ENCODE measurements around the gene IL3RA.

DNA sequence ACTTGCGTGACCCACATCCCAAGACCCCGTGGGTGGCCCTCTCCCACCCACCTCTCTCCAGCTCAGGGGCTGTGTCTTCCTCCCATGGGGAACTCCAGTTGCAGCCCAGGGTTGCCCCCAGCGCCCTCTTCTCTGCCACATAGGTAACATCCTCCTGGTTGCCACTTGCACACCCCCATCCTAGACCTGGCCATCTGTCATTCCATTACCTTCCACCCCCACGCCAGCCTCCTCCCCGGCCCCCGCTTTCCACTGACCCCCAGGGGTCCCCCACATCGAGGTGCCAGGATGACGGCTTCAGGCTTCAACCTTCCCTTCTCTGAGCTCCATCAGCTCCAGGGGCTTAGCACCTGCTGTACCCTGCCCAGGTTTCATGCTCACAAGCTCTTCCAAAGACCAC, 28.1 kb upstream of the IL3RA start:
- TF ChIP-seq, protein P1, sequence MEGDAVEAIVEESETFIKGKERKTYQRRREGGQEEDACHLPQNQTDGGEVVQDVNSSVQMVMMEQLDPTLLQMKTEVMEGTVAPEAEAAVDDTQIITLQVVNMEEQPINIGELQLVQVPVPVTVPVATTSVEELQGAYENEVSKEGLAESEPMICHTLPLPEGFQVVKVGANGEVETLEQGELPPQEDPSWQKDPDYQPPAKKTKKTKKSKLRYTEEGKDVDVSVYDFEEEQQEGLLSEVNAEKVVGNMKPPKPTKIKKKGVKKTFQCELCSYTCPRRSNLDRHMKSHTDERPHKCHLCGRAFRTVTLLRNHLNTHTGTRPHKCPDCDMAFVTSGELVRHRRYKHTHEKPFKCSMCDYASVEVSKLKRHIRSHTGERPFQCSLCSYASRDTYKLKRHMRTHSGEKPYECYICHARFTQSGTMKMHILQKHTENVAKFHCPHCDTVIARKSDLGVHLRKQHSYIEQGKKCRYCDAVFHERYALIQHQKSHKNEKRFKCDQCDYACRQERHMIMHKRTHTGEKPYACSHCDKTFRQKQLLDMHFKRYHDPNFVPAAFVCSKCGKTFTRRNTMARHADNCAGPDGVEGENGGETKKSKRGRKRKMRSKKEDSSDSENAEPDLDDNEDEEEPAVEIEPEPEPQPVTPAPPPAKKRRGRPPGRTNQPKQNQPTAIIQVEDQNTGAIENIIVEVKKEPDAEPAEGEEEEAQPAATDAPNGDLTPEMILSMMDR (IDR thresholded peaks at IDR 0.05; ENCODE audit: low read depth, low read length, poor library complexity, severe bottlenecking), result no peak
- TF ChIP-seq EZH2phosphoT487 (IDR thresholded peaks at IDR 0.05; ENCODE audit: borderline replicate concordance, low read length), result no peak
